GM18873 (cell line): ENCODE measurements around the gene ZSCAN20.

ENCODE experiments used
- ATAC-seq: cut with Tn5 transposase; IDR thresholded peaks from one replicate; pipeline ENCODE4 v1.9.1; 2021; ENCODE audit warnings: mild to moderate bottlenecking, moderate library complexity, moderate number of reproducible peaks; ENCODE audit not compliant: unreplicated experiment, low FRiP score

The ZSCAN20 gene

GRCh38 chr1:33443080-33443704 is 29.3 kb upstream of the ZSCAN20 start:
- ATAC-seq, result no peak

DNA sequence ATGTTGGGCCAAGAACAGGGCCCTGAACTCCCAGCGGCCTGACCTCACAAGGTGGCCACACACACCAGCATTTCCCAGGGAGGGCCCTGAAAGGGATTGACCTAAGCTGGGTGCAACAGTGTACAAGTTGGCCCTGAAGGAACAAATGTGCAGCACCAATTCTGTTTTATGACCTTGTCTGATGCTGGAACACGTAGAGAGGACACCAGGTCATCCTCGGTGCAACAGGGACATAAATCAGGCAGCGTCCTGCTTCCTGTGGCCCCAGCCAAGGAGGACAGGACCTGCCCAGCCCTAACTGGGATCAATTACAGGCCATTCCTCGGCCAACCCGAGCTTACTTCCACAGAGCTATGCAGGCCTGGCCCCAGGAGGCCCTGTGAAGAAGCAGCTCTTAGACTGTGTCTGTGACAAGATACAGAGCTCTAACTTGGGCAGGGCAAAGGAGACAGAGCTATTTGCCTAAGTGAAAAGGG is 28.7 kb upstream of the ZSCAN20 start:
- ATAC-seq, result no peak

DNA sequence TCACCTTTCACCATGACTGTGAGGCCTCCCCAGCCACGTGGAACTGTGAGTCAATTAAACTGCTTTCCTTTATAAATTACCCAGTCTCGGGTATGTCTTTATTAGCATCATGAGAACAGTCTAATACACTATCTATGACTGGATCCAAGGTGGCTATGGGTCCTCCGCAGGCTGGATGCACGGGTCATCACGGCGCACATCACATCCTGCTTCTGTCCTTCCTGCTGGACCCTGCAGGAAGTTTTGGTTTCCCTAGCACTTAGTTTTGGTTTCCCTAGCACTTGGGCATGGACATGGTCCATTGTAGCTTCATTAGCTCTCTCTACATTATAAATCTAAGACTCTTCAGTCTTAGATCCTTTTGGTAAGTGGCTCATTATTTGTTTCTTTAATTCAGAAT is 27.3 kb upstream of the ZSCAN20 start:
- ATAC-seq, result no peak

GRCh38 chr1:33446590-33446989 is 25.9 kb upstream of the ZSCAN20 start:
- ATAC-seq, result no peak

- no peak for ATAC-seq
Measured at GRCh38 chr1:33454646-33455282, 17.7 kb upstream of the ZSCAN20 start.

DNA sequence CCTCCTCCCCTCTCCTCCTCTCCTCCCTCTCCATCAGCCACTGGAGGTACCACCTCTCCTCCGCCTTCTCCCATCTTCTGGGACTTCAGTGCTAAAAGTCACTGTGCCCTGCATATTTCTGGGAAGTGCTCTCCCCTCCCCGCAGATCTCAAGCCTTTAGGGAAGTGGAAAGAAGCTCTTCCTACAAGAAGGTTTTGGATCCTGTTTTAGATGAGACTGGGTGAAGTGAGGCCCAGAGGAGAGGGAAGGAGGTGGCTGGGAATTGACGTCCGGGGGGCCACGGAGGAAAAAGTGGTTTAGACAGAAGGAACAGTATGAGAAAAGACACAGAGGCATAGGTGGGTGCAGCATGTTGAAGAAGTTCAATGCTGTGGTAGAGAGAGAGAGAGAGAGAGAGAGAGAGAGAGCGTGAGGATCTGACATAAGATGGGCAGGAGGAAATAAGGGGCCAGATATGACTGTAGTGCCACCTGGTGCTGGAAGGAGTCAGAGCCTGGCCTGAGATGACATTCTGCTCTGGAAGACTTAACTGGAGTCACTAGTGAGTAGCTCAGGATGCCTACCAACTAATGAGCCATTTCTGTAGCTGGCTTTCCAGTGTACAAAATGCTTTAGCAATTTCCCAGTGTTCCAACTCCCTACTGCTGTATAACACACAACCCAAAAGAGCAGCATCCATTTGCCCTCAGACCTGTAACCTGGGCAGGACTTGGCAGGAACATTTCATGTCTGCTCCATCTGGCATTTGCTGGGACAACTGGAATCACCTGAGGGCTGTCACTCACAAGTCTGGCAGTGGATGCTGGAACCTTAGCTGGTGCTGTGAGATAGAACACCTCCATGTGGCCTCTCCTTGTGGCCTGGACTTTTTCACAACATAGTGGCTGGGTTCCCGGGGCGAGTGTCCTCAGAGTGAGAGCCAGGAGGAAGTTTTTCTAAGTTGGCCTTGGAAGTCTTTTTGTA is 16.6 kb upstream of the ZSCAN20 start:
- ATAC-seq, result no peak

DNA sequence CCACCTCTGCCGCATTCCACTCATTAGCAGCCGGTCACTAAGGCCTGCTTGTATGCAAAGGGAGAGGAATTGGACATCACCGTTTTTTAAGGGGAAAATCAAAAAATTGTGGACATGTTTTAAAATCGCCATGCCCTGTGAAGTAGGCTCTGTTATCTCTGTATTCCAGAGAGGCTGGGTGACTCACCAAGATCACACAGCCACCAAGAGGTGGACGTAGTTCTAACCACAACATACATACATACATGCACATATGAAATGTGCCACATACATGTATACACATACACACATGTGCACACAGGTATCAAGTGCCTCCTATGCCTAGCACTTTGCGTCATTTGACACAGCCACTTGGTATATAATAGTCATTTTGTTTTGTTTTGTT is 16.0 kb upstream of the ZSCAN20 start:
- ATAC-seq, result no peak

GRCh38 chr1:33459691-33460090 is 12.8 kb upstream of the ZSCAN20 start:
- no peak for ATAC-seq

DNA sequence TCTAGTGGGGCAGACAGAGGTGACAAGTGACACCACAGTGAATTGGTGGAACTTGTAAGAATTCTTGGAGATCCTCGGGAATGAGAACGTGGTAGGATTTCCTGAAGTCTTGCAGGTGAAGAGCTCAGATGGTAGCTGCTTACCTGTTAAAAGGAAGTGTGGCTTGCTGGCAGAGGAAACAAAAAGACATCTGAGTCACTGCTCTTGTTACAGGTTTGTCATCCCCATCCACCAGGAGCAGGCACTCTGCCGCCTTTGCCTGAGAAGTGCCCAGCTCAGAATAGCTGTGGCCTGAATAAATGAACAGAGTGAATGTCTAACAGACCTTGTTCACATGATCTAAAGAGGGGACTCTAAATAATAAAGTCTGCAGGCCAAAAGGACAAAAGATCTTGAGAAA is 12.3 kb upstream of the ZSCAN20 start:
- ATAC-seq, result no peak

DNA sequence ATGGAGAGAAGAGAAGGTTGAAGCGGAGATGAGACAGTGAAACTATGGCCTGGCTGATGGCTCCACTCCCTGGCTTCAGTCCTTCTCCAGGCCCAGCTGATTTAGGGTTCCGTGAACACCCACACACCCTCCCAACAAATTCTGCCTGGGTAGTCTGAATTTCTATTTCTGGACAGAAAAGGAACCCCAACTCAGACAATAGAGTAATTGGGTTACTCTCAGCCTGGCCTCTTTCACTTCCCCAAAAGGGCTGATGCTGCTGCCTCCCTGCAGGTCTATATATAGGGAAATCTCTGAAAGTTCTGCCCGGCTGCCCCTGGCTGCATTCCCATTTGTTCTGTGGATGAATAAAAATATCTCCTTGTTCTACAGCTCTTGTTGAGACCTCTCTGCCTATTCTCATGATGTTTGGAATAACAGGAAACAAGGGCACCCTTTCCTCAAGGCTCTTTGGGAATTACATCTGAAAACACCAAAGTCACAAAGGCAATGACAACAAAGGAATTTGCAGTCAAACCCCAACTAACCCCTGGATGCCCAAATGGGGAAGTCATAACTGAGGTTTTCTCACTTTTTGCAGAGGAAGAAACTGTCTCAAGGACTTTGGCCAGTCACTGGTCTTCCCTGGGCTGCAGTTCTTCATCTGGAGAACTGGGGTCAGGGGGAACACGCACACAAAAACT is 11.4 kb upstream of the ZSCAN20 start:
- no peak for ATAC-seq

DNA sequence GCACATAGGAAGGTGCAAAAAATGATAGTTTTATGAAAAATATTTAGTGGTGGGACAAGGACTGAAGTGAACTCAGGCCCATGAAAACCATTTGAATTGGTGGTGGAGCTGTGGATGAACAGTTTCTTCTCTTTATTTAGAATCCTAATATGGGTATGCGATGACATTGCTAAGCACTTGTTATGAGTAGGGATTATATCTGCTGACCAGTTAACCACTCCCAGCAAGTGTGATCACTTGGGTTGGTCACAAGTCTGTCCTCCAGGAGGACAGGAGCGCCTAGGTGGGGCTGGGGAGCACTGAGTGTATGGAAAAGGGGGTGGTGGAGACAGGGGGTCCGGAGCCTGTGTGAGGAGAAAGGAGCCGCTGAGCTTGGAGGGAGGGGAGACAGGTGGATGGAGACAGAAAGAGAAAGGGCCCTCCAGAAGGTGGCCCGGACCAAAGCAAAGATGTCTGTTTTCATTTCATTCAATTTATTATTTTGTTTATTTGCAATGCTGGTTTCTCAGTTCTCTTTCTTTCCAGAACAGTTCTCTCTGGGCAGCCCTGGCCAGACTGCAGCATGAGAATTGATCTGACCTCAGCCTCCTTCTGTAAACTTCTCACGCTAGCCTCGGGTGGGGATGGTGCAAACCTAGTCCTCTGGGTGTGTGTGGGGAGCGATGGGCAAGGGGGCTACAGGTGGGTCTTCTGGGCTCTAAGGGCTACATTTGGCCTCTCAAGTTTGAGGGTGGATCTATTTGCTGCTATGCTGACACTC is 9.9 kb upstream of the ZSCAN20 start:
- ATAC-seq, result no peak

DNA sequence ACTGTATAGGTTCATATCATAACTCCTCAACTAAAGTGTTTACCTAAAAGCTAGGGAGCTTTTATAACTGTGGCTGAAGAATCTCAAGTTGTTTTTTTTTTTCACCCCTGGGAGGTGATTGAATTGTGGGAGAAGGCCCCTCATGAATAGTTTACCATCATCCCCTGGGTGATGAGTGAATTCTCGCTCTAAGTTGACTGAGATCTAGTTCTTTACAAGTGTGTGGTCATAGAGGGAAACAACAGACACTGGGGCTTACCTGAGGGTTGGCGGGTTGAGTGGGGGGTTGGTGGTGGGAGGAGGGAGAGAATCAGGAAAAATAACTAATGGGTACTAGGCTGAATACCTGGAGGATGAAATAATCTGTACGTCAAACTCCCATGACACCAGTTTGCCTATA is 7.9 kb upstream of the ZSCAN20 start:
- ATAC-seq, result no peak

- ATAC-seq, result no peak
Measured at GRCh38 chr1:33465316-33465715, 7.1 kb upstream of the ZSCAN20 start.

GRCh38 chr1:33466159-33466558 is 6.3 kb upstream of the ZSCAN20 start:
- ATAC-seq, result no peak

- no peak for ATAC-seq
Measured at GRCh38 chr1:33468011-33468410, 4.4 kb upstream of the ZSCAN20 start.

- ATAC-seq, result no peak
Measured at GRCh38 chr1:33468531-33468930, 3.9 kb upstream of the ZSCAN20 start.

DNA sequence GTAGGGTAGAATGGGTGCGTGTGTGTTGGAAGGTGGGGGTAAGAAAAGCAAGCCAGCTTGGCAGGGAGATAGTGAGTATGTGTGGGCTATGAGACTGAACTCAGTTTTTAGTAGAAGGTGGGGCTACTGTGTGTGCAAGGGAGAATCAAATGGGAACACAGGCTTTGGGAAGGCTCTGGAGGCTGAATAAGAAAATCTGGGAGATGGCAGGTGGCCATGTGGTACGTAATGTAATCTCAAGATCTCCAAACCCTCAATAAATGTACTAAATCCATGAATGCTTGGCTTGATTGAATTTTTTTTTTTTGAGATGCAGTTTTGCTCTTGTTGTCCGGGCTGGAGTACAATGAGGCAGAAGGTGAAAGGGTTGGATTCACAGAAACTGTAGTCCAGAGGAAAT is 3.5 kb upstream of the ZSCAN20 start:
- ATAC-seq, result no peak

- ATAC-seq, result no peak
Measured at GRCh38 chr1:33469691-33470090, 2.8 kb upstream of the ZSCAN20 start.

DNA sequence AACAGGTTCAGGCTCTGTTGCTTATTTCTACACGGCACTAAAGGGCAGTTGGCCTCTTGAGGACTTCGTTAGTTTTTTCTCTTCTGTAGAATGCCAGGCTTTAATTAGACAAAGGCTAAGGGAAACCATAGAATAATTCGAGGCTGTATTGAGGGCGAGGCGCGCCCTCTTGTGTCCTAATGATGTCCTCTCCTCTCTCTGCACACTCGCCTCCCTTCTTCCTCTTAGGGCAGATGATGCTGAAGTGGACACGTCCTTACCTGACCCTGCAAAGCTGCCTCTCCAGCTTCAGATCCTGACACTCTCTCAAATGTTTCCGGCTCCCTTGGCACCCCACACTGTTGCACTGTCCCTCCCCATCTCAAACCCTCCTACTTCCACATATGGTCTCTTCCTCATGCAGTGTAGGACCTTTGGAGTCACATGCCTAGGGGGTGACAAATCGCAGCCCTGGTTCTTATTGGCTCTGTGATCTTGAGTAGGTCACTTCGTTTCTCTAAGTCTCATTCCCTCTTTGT is 1.9 kb upstream of the ZSCAN20 start:
- no peak for ATAC-seq

DNA sequence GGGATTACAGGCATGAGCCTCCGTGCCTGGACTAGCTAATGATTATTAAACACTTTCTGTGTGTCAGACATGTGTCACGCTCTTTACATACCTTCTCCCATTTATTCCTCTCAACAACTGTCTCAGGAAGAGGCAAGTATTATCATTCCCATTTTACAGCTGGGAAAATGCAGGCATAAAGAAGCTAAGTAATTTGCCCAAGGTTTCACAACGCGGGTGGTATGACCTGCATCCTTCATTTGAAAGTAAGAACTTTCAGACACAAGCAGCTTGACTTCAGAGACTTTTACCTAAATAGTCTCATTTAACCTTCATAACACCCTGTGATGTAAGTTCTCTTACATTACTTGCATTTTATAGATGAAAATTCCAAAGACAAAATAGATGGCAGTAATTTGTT is 1.0 kb upstream of the ZSCAN20 start:
- ATAC-seq, result no peak
